Mesendoderm (in vitro differentiated cells): Measurements from ENCODE around the gene NARS2.

Experiments
- DNase-seq: peaks from one replicate; pipeline ENCODE4 v3.0.0; 2013
- H2AK5ac ChIP-seq: 2 replicates; pipeline ENCODE4 v1.6.1; 2013; ENCODE audit warnings: low read length, inconsistent platforms
- H2BK120ac ChIP-seq: 2 replicates; pipeline ENCODE4 v1.6.1; 2013; ENCODE audit warnings: low read depth, mild to moderate bottlenecking, low read length, moderate library complexity, mixed read lengths
- H2BK15ac ChIP-seq: replicated peaks from 2 replicates; pipeline ENCODE4 v1.6.1; 2013; ENCODE audit warnings: low read depth, mild to moderate bottlenecking, moderate library complexity
- H2BK5ac ChIP-seq: 2 replicates; pipeline ENCODE4 v1.6.1; 2013; ENCODE audit warnings: low read length, inconsistent platforms
- H3K18ac ChIP-seq: 2 replicates; pipeline ENCODE4 v1.6.1; 2013; ENCODE audit warnings: mild to moderate bottlenecking, low read length, mixed read lengths
- H3K23ac ChIP-seq: one replicate; pipeline ENCODE4 v1.6.1; 2013; ENCODE audit warnings: low read length
- H3K27ac ChIP-seq: 2 replicates; pipeline ENCODE4 v1.5.1; 2013; ENCODE audit warnings: low read depth, mild to moderate bottlenecking, inconsistent platforms, low read length, moderate library complexity
- H3K27me3 ChIP-seq: 2 replicates; pipeline ENCODE4 v1.6.1; 2013; ENCODE audit warnings: low read length, control low read depth, mild to moderate bottlenecking, inconsistent platforms; ENCODE audit not compliant: insufficient read depth, poor library complexity
- H3K36me3 ChIP-seq: 2 replicates; pipeline ENCODE4 v1.6.1; 2013; ENCODE audit warnings: low read length, inconsistent platforms; ENCODE audit not compliant: control insufficient read depth, insufficient read depth
- H3K4ac ChIP-seq: one replicate; pipeline ENCODE4 v1.6.1; 2013; ENCODE audit warnings: low read depth, mild to moderate bottlenecking, low read length, moderate library complexity
- H3K4me1 ChIP-seq: 2 replicates; pipeline ENCODE4 v1.6.1; 2013; ENCODE audit warnings: low read depth, low read length, inconsistent platforms; ENCODE audit not compliant: control insufficient read depth
- H3K4me2 ChIP-seq: 2 replicates; pipeline ENCODE4 v1.6.1; 2013; ENCODE audit warnings: low read length
- H3K4me3 ChIP-seq: 2 replicates; pipeline ENCODE4 v1.5.1; 2013; ENCODE audit warnings: mild to moderate bottlenecking, low read length
- H3K56ac ChIP-seq: one replicate; pipeline ENCODE4 v1.6.1; 2013; ENCODE audit warnings: low read length
- H3K79me1 ChIP-seq: 2 replicates; pipeline ENCODE4 v1.6.1; 2013; ENCODE audit warnings: low read length, inconsistent platforms
- H3K79me2 ChIP-seq: 2 replicates; pipeline ENCODE4 v1.6.1; 2013; ENCODE audit warnings: mild to moderate bottlenecking, low read length; ENCODE audit not compliant: control insufficient read depth, insufficient read depth
- H3K9ac ChIP-seq: 2 replicates; pipeline ENCODE4 v1.6.1; 2013; ENCODE audit warnings: low read length, inconsistent platforms
- H4K5ac ChIP-seq: one replicate; pipeline ENCODE4 v1.6.1; 2013; ENCODE audit warnings: low read length
- H4K8ac ChIP-seq: one replicate; pipeline ENCODE4 v1.6.1; 2013; ENCODE audit warnings: low read depth, mild to moderate bottlenecking, control low read depth, low read length, moderate library complexity
- WGBS: extraction: QIAGEN DNeasy Blood & Tissue Kit; methylation state at CpG from one replicate; pipeline ENCODE4 v1.1.7; 2013; ENCODE audit warnings: low lambda C conversion rate, missing lambda C conversion rate; ENCODE audit not compliant: insufficient coverage; ENCODE audit errors: extremely low coverage; 5-methylcytosine and 5-hydroxymethylcytosine counted together

NARS2 gene

DNA sequence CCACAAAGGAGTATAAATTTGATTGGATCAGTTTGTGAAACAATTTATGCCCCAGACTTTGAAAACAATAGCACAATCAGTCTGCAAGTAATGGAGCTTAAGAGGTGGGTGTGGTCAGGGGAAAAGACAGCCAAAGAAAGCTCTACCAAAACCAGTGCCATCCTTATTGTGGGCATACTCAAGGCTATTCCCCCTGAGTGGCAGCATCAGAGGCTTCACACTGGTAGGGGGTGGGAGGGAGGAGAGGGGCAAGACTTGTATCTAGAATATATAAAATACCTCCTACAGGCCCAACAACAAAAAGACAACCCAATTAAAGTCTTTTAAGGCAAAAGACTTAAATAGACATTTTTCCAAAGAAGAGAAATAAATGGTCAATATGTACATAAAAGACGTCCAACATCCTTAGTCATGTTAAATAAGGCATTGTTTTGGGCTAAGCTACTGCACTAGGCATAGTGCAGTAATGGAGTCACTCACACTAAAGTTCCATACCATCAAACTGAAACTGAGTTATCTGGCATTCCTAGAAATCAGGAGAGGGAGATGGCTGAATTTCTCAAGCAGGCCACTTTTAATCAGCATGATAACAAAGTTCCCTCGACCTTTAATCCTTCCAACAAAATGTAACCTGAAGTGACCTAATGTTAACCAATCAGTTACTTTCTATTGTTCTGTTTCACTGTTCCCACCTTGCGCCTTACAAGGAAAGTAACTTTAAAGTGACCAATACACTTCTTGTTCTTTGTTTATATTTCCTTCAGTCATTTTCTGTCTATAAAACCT, 24.8 kb downstream of the NARS2 start:
- Histone ChIP-seq H3K79me2 (no peaks in the 10 kb centered on the region), H3K56ac (no peak overlapping the region), H4K5ac (no peak overlapping the region), H2BK15ac (no peak overlapping the region), H2BK5ac (no peak overlapping the region), H2BK120ac (no peak overlapping the region), H3K4ac (no peak overlapping the region), H4K8ac (no peak overlapping the region), H3K4me1 (peaks cover 2% of the 10 kb centered on the region), H3K4me2 (no peak overlapping the region), H2AK5ac (no peak overlapping the region), H3K79me1 (peaks cover 2% of the 10 kb centered on the region), H3K36me3 (no peaks in the 10 kb centered on the region), H3K27me3 (no peaks in the 10 kb centered on the region), H3K27ac (no peak overlapping the region), H3K18ac (no peak overlapping the region), H3K4me3 (no peak overlapping the region), H3K23ac (no peak overlapping the region), H3K9ac (no peak overlapping the region)
- peak; percentile 65 for DNase-seq
- no CpG with 5 or more reads among the region's 3 CpGs for WGBS

DNA sequence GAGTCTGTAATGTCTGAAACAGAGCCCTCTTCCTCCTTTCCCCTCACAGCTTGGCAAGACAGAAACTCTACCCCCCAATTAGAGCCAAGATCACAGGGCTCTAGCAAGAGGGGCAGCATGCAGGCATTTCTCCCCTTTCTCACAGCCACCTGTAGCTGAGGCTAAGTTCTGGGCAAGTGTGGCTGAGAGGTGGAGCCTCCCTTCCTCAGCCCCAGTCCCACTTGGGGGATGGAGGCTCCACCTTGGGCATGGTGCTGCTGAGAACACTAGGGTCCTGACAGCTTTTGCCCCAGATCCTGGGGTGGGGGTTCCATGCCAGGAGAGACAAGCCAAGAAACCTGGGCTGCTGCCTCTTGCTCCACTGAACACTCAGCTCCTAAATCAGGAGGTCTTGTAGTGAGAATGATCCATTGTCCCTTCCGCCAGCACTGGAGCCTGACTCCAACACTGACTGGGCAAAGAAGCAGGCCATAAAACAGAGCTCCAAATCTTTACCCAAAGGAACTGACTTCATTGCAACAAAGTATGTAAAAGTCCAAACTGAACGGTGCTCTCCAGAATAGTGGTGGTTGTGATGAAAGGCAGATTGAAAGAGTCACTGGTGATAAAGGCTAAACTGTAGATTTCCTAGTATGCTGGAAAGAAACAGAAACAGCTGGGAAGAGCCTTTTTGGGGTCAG, 25.6 kb downstream of the NARS2 start:
- DNase-seq, result no peak
- Histone ChIP-seq H3K9ac (no peak overlapping the region), H3K27me3 (no peaks in the 10 kb centered on the region), H3K79me1 (peaks cover 2% of the 10 kb centered on the region), H3K4me2 (no peak overlapping the region), H3K4me3 (no peak overlapping the region), H3K27ac (no peak overlapping the region), H2BK5ac (no peak overlapping the region), H4K8ac (no peak overlapping the region), H3K36me3 (no peaks in the 10 kb centered on the region), H2BK15ac (no peak overlapping the region), H2AK5ac (no peak overlapping the region), H4K5ac (no peak overlapping the region), H2BK120ac (no peak overlapping the region), H3K23ac (no peak overlapping the region), H3K56ac (no peak overlapping the region), H3K4ac (no peak overlapping the region), H3K79me2 (no peaks in the 10 kb centered on the region), H3K4me1 (peaks cover 2% of the 10 kb centered on the region), H3K18ac (no peak overlapping the region)
- WGBS, result no CpG with 5 or more reads among the region's 2 CpGs

DNA sequence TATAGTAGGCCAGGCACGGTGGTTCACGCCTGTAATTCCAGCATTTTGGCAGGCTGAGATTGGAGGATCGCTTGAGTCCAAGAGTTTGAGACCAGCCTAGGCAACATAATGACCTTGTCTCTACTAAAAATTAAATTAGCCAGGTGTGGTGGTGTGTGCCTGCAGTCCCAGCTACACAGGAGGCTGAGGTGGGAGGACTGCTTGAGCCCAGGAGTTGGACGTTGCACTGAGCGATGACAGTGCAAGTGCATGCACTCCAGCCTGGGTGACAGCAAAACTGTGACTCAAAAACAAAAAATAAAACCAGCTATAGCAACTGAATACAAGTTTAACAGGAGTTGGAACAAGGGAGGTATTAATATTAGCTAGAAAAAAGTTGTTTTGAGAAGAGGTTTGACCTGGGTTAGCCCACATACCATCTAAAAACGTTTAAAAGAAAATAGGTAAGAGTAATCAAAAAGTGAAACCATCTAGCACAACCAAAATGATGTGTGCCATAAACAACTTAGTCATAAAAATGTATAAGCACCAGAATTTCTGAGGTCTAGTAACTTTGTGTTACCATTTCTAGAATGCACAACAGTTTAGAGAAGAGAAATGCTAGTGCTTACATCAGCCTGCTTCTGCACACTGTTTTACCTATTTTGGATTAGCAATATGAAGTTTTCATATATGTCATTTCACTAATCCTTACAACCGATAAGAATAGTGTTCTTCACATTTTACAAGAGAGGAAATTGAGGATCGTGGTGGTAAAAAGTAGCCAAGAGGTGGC, 26.5 kb downstream of the NARS2 start:
- no peaks in the 10 kb centered on the region for H3K36me3 ChIP-seq
- no peak overlapping the region for H3K4me2 ChIP-seq
- H4K8ac ChIP-seq, result no peak overlapping the region
- no peak for DNase-seq
- no peak overlapping the region for H3K4ac ChIP-seq
- no peak overlapping the region for H3K18ac ChIP-seq
- H3K79me1 ChIP-seq, result peaks cover 2% of the 10 kb centered on the region
- H3K9ac ChIP-seq, result no peak overlapping the region
- H3K27ac ChIP-seq, result no peak overlapping the region
- H4K5ac ChIP-seq, result no peak overlapping the region
- no peak overlapping the region for H3K4me3 ChIP-seq
- H2BK5ac ChIP-seq, result no peak overlapping the region
- H3K56ac ChIP-seq, result no peak overlapping the region
- WGBS, result no CpG with 5 or more reads among the region's 8 CpGs
- no peak overlapping the region for H2AK5ac ChIP-seq
- no peak overlapping the region for H3K23ac ChIP-seq
- H3K27me3 ChIP-seq, result no peaks in the 10 kb centered on the region
- no peaks in the 10 kb centered on the region for H3K79me2 ChIP-seq
- peaks cover 2% of the 10 kb centered on the region for H3K4me1 ChIP-seq
- H2BK15ac ChIP-seq, result no peak overlapping the region
- no peak overlapping the region for H2BK120ac ChIP-seq

DNA sequence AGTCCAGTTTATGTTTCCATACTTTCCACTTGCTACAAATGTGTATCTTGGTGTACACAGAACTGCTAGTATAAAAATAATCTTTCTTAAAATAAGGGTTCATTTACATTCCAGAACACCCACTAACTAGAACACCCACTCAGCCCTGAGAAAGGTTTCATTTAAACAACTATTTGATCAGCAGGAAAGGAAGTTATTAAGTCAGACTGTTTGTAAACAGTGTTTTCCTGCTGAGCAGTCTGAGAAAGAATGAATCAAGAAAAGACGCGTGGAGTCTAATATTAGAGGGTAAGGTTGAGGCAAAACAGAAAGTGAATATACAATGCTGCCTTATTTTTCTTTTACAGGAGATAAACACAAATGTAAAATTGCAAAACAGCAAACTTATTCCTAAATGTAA, 32.7 kb downstream of the NARS2 start:
- Histone ChIP-seq H3K56ac (no peak overlapping the region), H4K8ac (no peak overlapping the region), H4K5ac (no peak overlapping the region), H3K4ac (no peak overlapping the region), H3K4me2 (no peak overlapping the region), H3K9ac (no peak overlapping the region), H3K4me3 (no peak overlapping the region), H2BK15ac (no peak overlapping the region), H3K79me1 (peaks cover under 1% of the 10 kb centered on the region), H2AK5ac (no peak overlapping the region), H2BK120ac (no peak overlapping the region), H3K18ac (no peak overlapping the region), H3K27me3 (no peaks in the 10 kb centered on the region), H3K4me1 (no peaks in the 10 kb centered on the region), H3K27ac (no peak overlapping the region), H3K36me3 (no peaks in the 10 kb centered on the region), H2BK5ac (no peak overlapping the region), H3K23ac (no peak overlapping the region), H3K79me2 (no peaks in the 10 kb centered on the region)
- WGBS, result no CpG with 5 or more reads among the region's 2 CpGs
- DNase-seq, result no peak

DNA sequence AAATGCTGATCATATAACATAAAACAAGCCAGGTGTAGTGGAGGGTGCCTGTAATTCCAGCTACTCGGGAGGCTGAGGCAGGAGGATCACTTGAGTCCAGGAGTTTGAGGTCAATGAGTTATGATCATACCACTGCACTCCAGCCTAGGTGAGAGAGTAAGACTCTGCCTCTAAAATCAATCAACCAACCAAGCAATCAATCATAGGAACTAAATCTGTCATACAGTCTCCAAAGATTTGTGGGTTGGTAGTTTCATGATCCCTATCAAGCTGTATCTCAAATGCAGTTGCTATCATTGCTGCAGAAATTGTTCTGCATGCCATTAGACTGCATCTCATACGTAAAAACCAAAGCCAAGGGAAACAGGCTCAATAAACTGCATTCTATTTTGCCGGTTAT, 33.1 kb downstream of the NARS2 start:
- H3K27me3 ChIP-seq, result no peaks in the 10 kb centered on the region
- no peak overlapping the region for H3K4me3 ChIP-seq
- H3K4me1 ChIP-seq, result no peaks in the 10 kb centered on the region
- no peak overlapping the region for H3K18ac ChIP-seq
- DNase-seq, result no peak
- no peak overlapping the region for H3K4ac ChIP-seq
- H2BK15ac ChIP-seq, result no peak overlapping the region
- H3K79me1 ChIP-seq, result peaks cover 2% of the 10 kb centered on the region
- no peak overlapping the region for H3K9ac ChIP-seq
- H3K4me2 ChIP-seq, result no peak overlapping the region
- no peak overlapping the region for H3K23ac ChIP-seq
- no peaks in the 10 kb centered on the region for H3K79me2 ChIP-seq
- H2AK5ac ChIP-seq, result no peak overlapping the region
- H3K36me3 ChIP-seq, result no peaks in the 10 kb centered on the region
- no peak overlapping the region for H3K56ac ChIP-seq
- no CpG with 5 or more reads among the region's 3 CpGs for WGBS
- H4K5ac ChIP-seq, result no peak overlapping the region
- H3K27ac ChIP-seq, result no peak overlapping the region
- no peak overlapping the region for H2BK120ac ChIP-seq
- H2BK5ac ChIP-seq, result no peak overlapping the region
- no peak overlapping the region for H4K8ac ChIP-seq
